Measurements from ENCODE around the gene TEKTIP1. TPM values are rescaled to one million over a fixed set of nuclear protein-coding genes. Genes with fewer than 3 reads are reported as not detected.

Gene TEKTIP1
- total RNA-seq, 2 donors from 2014 or later, result 0.41 to 5.3 TPM

DNA sequence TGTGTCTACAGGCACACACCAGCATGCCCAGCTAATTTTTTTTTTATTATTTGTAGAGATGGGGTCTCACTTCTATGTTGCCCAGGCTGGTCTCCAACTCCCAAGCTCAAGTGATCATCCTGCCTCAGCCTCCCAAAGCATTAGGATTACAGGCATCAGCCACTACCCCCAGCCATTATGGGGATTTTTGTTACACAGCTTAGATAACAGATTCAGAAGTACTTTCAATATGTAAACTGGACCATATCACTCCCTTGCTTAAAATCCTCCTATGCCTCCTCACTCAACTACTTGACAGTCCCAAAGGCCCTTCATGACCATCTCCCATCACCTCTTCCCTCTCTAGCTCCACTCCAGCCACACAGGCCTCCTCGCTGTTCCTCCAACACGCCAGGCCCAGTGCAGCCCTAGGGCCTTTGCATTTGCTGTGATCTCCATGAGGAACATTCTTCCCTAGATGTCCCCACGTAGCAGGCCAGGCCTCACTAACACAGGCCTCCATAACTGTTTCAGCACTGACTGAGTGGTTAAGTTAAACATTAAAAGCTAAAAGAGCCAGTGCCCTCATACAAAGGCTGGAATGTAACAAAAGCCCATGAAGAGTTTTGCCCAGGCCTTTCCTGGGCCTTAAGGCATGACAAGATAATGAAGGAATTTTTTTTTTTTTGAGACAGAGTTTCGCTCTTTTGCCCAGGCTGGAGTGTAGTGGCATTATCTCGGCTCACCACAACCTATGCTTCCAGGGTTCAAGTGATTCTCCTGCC lies 41.0 kb upstream of the TEKTIP1 start:
- H3K4me1 ChIP-seq (replicated peaks), result peaks cover 5% of the 10 kb centered on the region
- DNase-seq (ENCODE audit: low spot score), result no peak
- no peak overlapping the region for H3K27ac ChIP-seq
- 95% methylated on average over 5 of the region's 5 CpGs for WGBS
- H3K4me3 ChIP-seq, result no peak overlapping the region
- intact Hi-C loops (cut with DNase I), result no loop called here
- H3K36me3 ChIP-seq, result peaks cover 0 to 4% of the 10 kb centered on the region in 2 donors
- H3K9me3 ChIP-seq, result no peaks in the 10 kb centered on the region
- H3K27me3 ChIP-seq (replicated peaks; ENCODE audit: insufficient read depth), result no peaks in the 10 kb centered on the region
- TF ChIP-seq POLR2AphosphoS5 (IDR thresholded peaks at IDR 0.05) (no peak), POLR2A (IDR thresholded peaks at IDR 0.05) (no peak)
- TF ChIP-seq, protein P1, sequence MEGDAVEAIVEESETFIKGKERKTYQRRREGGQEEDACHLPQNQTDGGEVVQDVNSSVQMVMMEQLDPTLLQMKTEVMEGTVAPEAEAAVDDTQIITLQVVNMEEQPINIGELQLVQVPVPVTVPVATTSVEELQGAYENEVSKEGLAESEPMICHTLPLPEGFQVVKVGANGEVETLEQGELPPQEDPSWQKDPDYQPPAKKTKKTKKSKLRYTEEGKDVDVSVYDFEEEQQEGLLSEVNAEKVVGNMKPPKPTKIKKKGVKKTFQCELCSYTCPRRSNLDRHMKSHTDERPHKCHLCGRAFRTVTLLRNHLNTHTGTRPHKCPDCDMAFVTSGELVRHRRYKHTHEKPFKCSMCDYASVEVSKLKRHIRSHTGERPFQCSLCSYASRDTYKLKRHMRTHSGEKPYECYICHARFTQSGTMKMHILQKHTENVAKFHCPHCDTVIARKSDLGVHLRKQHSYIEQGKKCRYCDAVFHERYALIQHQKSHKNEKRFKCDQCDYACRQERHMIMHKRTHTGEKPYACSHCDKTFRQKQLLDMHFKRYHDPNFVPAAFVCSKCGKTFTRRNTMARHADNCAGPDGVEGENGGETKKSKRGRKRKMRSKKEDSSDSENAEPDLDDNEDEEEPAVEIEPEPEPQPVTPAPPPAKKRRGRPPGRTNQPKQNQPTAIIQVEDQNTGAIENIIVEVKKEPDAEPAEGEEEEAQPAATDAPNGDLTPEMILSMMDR (IDR thresholded peaks at IDR 0.05), result no peak

DNA sequence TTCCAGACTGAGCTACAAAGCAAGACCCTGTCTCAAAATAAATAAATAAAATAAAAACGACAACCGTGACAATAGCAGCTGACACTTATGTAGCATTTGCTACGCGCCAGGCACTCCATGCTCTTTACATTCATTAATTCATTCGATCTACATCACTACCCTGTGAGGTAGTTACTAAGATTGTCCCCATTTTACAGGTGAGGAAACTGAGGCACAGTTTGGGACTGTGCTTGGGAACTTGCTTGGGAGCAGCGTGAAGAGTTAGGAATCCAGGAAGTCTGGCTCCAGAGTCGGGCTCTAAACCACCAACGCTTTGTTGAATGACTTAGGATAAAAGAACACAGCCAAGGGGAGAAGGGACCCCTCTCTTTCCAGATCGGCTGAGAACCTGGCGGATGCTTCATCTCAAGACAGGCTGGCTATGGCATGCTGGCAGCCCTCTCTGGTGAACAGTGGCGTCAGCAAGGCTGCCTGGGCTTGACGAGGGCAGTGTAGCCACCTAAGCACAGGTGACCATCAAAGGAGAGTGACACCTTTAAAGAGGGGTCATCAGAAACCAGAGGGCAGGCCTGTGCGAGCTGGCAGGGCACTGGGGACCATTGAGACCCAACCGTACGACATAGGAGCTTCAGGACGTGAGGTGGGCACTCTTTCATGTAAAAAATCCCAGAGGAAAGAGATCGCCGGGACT lies 39.1 kb upstream of the TEKTIP1 start:
- WGBS, result 18% methylated on average over 18 of the region's 18 CpGs
- Histone ChIP-seq H3K27ac (peak overlapping the region; percentile 80 to 88), H3K9me3 (no peaks in the 10 kb centered on the region), H3K36me3 (peaks cover 0 to 4% of the 10 kb centered on the region in 2 donors), H3K4me1 (replicated peaks) (peaks cover 5% of the 10 kb centered on the region), H3K4me3 (peak overlapping the region; percentile 73 to 78), H3K27me3 (replicated peaks; ENCODE audit: insufficient read depth) (no peaks in the 10 kb centered on the region)
- no peak for DNase-seq (ENCODE audit: low spot score)
- intact Hi-C loops (cut with DNase I), result loop anchor here (10.0 kb wide), 1 partner anchor 75 kb away; the partner anchor contains the start of gene HMG20B
- no peak for TF ChIP-seq POLR2A (IDR thresholded peaks at IDR 0.05)
- TF ChIP-seq, protein P1 (IDR thresholded peaks at IDR 0.05), result no peak
- TF ChIP-seq POLR2AphosphoS5 (IDR thresholded peaks at IDR 0.05), result no peak

DNA sequence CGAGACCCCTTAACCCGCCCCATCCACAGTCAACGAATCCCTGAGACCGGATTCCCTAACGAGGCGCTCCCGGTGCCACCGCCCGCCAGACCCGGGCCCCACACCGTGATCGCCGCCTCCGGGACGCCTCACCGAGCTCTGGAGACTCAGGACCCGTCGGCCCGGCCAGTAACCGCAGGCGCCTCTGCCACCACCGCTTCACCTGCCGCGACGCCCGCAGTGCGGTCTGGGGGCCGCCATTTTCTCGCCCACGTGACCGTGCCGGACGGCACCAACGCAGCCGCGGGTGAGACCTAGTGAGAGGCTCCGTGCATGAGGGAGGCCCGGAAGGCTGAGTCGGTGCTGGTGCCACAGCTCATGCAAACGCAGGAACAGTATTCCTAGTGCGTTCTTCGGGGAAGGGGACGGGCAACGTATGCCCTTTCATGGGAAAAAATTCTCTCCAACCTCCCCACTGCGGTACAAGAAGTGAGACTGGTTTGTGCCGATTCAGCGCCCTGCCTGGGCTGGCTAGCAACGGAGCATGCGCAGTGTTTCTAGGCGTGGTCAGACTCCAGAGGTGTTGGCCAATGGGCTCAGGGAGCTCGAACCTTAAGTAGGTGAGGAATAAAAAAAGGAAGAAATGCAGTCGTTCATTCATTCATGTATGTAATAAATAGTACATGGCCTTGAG lies 38.4 kb upstream of the TEKTIP1 start, which contains the start of gene DOHH:
DOHH (minus strand) TSS at position 246 of the 673 bp plus-strand sequence. CDS start 3,860 bp downstream, outside the sequence.
- peak within 1 kb of the TSS; percentile 73 to 78 for H3K4me3 ChIP-seq
- no peaks in the 10 kb centered on the region for H3K9me3 ChIP-seq
- peak within 1 kb of the TSS; percentile 80 to 88 for H3K27ac ChIP-seq
- TF ChIP-seq POLR2A (IDR thresholded peaks at IDR 0.05) (peak; percentile 47), POLR2AphosphoS5 (IDR thresholded peaks at IDR 0.05) (peak; percentile 96)
- TF ChIP-seq, protein P1 (IDR thresholded peaks at IDR 0.05), result no peak
- DNase-seq (ENCODE audit: low spot score), result peak; percentile 92
- H3K27me3 ChIP-seq (replicated peaks; ENCODE audit: insufficient read depth), result no peaks in the 10 kb centered on the region
- H3K4me1 ChIP-seq (replicated peaks), result peaks cover 5% of the 10 kb centered on the region
- H3K36me3 ChIP-seq, result peaks cover 0 to 4% of the 10 kb centered on the region in 2 donors
- intact Hi-C loops (cut with DNase I), result loop anchor here (10.0 kb wide), 1 partner anchor 74 kb away; the partner anchor contains the start of gene HMG20B
- WGBS, result under 1% methylated on average over 40 of the region's 52 CpGs

- intact Hi-C loops (cut with DNase I), result loop anchor here (10.0 kb wide), 1 partner anchor 73 kb away; the partner anchor contains the start of gene HMG20B
- Histone ChIP-seq H3K9me3 (no peaks in the 10 kb centered on the region), H3K27ac (no peak overlapping the region), H3K4me3 (no peak overlapping the region), H3K36me3 (no peaks in the 10 kb centered on the region), H3K4me1 (replicated peaks) (peaks cover 5% of the 10 kb centered on the region), H3K27me3 (replicated peaks; ENCODE audit: insufficient read depth) (no peaks in the 10 kb centered on the region)
- TF ChIP-seq POLR2AphosphoS5 (IDR thresholded peaks at IDR 0.05) (no peak), POLR2A (IDR thresholded peaks at IDR 0.05) (no peak)
- TF ChIP-seq, protein P1 (IDR thresholded peaks at IDR 0.05), result no peak
- no peak for DNase-seq (ENCODE audit: low spot score)
- WGBS, result 89% methylated on average over 3 of the region's 3 CpGs
Observed at GRCh38 chr19:3501780-3502179, 37.2 kb upstream of the TEKTIP1 start.
